SW 1271 (cell line): ENCODE results near the gene CORO7.
"Not testable (repeated sequence)": the region's sequence is repeated elsewhere in the genome, so short reads cannot be mapped to it uniquely, and the experiment has no call there.

Source experiments
- DNase-seq, 2 experiments: peaks; one replicate each; lab custom pipeline; 2025; lab: John Stamatoyannopoulos, UW

CORO7 gene

GRCh38 chr16:4354512-4355409 lies 61.6 kb downstream of the CORO7 start:
- DNase-seq: no peak

- DNase-seq: no peak
These were observed 62.7 kb downstream of the CORO7 start for GRCh38 chr16:4353675-4354074.

DNA sequence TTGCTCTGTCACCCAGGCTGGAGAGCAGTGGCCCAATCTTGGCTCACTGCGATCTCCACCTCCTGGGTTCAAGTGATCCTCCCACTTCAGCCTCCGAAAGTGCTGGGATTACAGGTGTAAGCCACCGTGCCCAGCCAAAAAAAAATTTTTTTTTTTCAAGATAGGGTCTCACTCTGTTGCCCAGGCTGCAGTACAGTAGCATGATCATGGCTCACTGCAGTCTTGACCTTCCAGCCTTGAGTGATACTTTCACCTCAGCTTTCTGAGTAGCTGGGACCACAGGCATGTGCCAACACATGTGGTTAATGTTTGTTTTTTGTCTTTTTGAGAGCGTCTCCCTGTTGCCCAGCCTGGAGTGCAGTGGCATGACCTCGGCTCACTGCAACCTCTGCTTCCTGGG lies 63.6 kb downstream of the CORO7 start:
- DNase-seq: no peak

DNA sequence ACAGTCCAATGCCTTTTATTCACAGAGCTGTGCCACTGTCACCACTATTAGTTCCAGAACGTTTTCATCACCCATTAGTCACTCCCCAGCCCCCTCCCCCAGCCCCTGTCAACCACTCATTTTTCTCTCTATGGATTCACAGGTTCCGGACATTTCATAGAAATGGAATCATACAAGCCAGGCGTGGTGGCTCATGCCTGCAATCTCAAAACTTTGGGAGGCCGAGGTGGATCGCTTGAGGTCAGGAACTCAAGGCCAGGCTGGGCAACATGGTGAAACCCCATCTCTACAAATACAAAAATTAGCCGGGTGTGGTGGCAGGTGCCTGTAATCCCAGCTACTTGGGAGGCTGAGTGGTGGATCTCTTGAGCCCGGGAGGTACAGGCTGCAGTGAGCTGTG lies 64.5 kb downstream of the CORO7 start:
- DNase-seq: no peak

DNA sequence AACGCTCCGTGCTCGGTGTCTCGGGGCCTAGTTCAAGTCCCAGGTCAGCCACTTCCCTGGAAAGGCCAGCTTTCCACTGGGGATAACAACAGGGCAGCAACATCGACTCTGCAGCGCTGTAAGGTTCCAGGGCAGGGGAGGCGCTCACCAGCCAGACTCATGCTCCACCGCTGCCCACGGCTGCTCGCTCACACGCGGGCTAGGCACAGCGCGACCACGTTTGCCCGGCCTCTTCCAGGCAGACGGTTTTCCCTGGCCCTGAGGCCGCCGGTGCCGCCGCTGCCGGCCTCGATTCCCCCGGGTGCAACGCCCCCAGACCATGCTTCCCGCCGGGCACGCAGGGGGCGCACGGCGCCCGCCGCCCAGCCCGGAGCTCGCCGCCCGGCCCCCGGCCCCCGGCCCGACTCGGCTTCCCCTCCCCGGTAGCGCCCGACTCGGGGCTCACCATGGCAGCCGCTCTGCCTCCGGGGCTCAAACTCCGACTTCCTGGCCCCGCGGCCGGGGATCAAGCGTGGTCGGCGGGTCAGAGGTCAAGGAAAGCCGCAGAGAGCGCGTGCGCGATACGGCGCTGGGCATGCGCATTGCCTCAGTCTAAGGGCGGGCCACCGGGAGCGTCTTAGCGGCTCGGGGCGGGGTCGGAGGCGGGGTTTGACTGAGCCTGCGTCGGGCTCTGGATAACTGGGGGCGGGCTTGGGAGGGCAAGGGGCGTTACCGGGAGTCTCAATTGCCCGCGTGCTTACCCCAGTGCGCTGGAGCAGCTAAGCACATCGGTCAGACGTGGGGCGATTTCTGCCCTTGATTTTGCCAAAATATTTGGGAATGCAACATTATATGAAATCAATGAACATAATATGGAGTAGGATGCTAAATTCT lies 65.4 kb downstream of the CORO7 start, which contains the start of gene PAM16:
TSS of gene PAM16 (minus strand) at position 535 of the 873 bp plus-strand sequence. CDS start at position 448, 87 bp downstream.
- DNase-seq: peak; percentile 79 to 85

GRCh38 chr16:4350365-4350786 lies 66.0 kb downstream of the CORO7 start:
- DNase-seq: no peak

DNA sequence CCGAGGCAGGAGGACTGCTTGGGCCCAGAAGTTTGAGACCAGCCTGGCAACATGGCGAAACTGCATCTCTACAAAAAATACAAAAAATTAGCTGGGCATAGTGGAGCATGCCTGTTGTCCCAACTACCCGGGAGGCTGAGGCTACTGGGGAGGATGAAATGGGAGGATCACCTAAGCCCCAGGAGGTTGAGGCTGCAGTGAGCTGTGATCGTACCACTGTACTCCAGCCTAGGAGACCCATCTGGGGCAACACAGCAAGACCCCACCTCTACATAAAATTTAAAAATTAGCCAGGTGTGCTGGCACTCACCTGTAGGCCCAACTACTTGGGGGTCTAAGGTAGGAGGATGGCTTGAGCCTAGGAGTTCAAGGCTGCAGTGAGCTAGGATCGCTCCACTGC lies 67.1 kb downstream of the CORO7 start:
- no peak for DNase-seq

GRCh38 chr16:4347765-4348509 lies 68.5 kb downstream of the CORO7 start:
- no peak for DNase-seq

GRCh38 chr16:4347010-4347409 lies 69.4 kb downstream of the CORO7 start:
- DNase-seq: no peak

GRCh38 chr16:4345836-4346781 lies 70.3 kb downstream of the CORO7 start:
- no peak for DNase-seq

DNA sequence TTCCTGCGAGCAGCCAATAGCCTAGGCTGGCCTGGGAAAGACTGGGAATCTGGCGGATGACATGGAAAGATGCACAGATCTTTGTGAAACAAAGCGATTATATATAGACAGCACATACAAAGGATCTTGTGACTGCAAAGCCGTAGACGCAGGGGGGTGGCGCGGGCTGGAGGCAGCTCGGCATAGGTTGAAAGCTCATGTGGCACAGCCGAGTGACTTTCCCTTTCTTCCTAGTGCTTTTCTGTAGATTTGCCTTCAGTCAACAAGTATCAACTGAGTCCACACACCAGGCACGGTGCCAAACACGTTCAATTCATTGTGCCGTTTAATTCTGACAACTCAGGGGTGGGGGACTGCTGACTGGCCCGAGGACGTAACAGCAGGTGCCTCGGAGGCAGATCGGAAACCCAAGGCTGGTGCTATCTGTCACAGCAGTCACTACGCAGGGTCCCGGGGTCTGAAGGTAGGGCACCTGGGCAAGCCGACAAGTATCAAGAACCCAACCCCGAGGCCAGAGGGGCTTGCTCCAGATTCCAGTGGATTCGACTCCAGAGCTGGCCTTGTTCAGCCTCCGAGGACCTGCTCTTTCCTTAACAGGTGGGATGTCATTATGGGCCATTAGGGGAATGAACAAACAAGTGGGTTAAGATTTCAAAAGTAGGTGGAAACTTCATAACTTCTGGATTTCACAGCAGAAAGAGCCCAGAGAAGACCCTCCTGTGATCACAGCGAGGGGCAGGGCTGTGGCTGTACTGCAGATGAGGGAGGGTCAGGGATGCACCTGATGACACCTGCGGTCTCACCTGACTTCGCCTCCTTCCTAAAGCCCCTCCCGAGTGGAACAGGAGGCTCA lies 71.2 kb downstream of the CORO7 start:
- DNase-seq: peak in 1 of 2 experiments; percentile 18

GRCh38 chr16:4344300-4344982 lies 72.0 kb downstream of the CORO7 start:
- not testable (repeated sequence) for DNase-seq

- DNase-seq: no peak
These were observed 73.3 kb downstream of the CORO7 start for GRCh38 chr16:4342866-4343744.

DNA sequence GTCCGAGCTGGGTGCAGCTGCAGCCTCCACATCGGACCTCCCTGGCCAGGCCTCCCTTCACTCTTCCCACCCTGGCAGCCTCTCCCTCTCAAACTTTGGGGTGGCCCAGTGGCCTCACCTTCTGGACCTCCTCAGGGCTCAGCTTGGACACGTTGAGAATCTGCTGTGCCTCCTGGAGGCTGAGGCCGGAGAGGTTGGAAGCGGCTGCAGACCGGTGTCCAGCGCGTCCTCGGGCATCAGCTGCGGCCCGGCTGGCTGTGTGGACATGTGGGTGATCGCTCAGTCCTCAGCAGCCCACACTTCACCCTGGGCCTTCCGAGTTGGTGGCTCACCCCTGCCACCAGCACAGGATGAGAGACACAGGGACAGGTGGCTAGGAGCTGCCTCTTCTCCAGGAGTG lies 75.1 kb downstream of the CORO7 start:
- no peak for DNase-seq

GRCh38 chr16:4340443-4340842 lies 76.0 kb downstream of the CORO7 start:
- DNase-seq: no peak

DNA sequence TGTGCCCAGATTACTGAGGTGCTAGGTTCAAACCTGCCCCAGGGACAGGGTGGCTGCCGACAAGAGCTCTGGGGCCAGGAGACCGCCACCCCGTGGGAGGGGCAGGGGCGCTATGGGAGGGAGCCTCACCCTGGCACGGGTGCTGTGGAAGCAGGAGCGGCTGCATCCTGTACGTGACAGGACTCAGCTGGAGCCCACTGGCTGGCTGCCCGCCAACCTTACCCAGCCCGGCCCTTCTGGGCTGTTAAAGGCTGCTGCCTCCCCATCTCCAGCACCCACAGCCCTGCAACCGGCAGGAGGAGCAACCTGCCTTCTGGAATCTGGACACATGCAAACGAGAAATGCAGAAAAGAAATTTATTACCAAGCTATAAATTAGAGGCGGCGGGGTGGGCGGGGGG lies 76.5 kb downstream of the CORO7 start:
- DNase-seq: no peak

- no peak for DNase-seq
These were observed 76.9 kb downstream of the CORO7 start for GRCh38 chr16:4339455-4339854.

- DNase-seq: no peak
These were observed 77.6 kb downstream of the CORO7 start for GRCh38 chr16:4338712-4339299.
